Transverse colon (tissue), 4 donors: ENCODE results near the gene RHOXF2B.

Source experiments
- EP300 ChIP-seq: sonication (generic); formaldehyde crosslinking; IDR thresholded peaks from one replicate; pipeline ENCODE4 v1.6.1; 2017; ENCODE audit warnings: antibody characterized with exemption, low read depth
- POLR2A ChIP-seq: fragments of 450-650 bp; IDR thresholded peaks from one replicate; pipeline ENCODE4 v1.6.1; 2016; ENCODE audit warnings: antibody characterized with exemption, mild to moderate bottlenecking, moderate library complexity
- POLR2AphosphoS5 ChIP-seq, 3 donors: sonication (generic); formaldehyde crosslinking; IDR thresholded peaks; one replicate each; pipeline ENCODE4 v1.6.1; 2016; ENCODE audit warnings: antibody characterized with exemption in 3 of 3
- TF ChIP-seq, protein P1 (sequence below), 5 experiments: fragments of 200-600 bp in 3 of 5; fragments of 450-650 bp in 2 of 5; sonication (generic) in 3 of 5; IDR thresholded peaks; 1 replicate in 2 of 5; 2 replicates in 3 of 5; pipeline ENCODE4 v1.5.1; 2016 to 2017; ENCODE audit warnings: antibody characterized with exemption in 5 of 5, inconsistent platforms in 3 of 5, mild to moderate bottlenecking in 2 of 5, moderate library complexity in 1 of 5

DNA sequence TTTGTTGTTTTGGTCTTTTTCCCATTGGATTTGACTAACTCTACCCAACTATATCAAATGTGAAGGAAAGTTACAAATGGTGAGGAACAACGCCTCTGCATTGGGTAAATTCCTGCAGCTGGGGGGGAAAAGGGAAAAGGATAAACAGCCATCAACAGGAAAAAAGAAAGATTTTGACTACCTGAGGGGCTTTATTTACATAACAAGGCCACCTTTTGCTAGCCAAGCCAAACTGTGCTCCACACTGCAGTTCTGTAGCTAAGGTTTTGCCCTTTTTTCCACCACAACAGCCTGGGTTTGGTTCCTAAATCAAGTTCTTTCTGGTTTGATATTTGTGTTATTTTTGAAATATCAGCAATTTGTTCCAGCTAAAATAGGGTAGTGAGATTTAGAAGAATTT is 40.8 kb downstream of the RHOXF2B start:
- TF ChIP-seq, protein P1, sequence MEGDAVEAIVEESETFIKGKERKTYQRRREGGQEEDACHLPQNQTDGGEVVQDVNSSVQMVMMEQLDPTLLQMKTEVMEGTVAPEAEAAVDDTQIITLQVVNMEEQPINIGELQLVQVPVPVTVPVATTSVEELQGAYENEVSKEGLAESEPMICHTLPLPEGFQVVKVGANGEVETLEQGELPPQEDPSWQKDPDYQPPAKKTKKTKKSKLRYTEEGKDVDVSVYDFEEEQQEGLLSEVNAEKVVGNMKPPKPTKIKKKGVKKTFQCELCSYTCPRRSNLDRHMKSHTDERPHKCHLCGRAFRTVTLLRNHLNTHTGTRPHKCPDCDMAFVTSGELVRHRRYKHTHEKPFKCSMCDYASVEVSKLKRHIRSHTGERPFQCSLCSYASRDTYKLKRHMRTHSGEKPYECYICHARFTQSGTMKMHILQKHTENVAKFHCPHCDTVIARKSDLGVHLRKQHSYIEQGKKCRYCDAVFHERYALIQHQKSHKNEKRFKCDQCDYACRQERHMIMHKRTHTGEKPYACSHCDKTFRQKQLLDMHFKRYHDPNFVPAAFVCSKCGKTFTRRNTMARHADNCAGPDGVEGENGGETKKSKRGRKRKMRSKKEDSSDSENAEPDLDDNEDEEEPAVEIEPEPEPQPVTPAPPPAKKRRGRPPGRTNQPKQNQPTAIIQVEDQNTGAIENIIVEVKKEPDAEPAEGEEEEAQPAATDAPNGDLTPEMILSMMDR (IDR thresholded peaks at IDR 0.05), result no peak
- no peak for TF ChIP-seq EP300
- TF ChIP-seq POLR2A, result no peak
- no peak for TF ChIP-seq POLR2AphosphoS5 (IDR thresholded peaks at IDR 0.05)
